HG03571 (cell line): ENCODE data around the gene KCNN3.

Experiments used
- ATAC-seq: cut with Tn5 transposase; IDR thresholded peaks from one replicate; pipeline ENCODE4 v1.9.1; 2021; ENCODE audit not compliant: unreplicated experiment

Gene KCNN3

DNA sequence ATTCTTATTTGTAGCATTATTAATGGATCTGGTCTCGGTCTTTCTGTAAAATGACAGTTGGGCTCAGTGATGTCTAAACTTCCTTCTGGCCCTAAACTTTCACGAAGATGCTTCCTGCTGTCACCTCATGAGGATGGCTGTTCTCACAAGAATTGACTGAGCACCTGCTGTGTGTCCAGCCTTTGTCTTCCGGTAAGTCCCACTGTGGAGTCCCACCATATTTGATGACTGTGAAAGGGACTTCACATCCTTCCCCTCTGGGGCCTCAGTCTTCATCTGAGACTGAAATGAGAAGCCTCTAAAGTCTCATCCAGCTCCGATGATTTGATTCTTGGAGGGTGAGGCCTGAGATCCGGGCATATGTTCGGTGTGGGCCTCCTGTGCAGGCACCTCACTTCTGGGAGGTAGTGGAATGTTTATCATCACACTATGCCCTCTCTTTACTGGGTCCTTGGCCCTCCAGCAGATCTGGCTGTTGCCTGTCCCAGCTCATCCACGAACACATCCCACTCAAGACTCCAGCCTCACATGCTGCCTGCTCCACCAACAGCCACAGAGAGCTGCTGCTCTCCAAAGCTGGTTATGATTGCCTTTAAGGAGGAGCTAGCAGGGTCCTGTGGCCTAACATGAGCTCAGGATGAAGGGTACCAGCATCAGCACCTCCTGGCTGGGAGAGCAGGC, 95.8 kb downstream of the KCNN3 start:
- ATAC-seq = no peak

- no peak for ATAC-seq
Measured at GRCh38 chr1:154773551-154773950, 96.5 kb downstream of the KCNN3 start.

GRCh38 chr1:154772606-154773506, 97.2 kb downstream of the KCNN3 start:
- no peak for ATAC-seq

DNA sequence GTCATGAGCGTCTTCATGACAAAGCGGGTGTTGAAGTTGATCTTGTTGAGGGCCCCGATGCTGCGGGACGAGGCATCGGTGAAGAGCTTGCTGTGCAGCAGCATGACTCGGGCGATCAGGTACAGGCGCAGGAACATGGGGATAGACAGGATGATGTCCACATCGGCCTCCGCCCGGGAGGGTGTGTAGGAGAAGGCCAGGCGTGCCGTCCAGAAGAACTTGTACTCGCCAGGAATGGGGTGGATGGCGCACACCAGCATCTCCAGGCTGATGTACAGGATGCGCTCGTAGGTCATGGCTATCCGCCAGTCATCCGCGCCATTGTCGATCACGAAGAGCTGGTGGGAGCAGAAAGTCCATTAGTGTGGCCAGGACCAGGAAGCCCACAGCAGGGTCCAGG, 98.0 kb downstream of the KCNN3 start:
- ATAC-seq = no peak

GRCh38 chr1:154770897-154771594, 99.0 kb downstream of the KCNN3 start:
- ATAC-seq = no peak

- no peak for ATAC-seq
Measured at GRCh38 chr1:154769193-154769895, 100.7 kb downstream of the KCNN3 start.

- ATAC-seq = no peak
Measured at GRCh38 chr1:154768456-154769125, 101.5 kb downstream of the KCNN3 start.

- ATAC-seq = no peak
Measured at GRCh38 chr1:154767315-154768240, 102.5 kb downstream of the KCNN3 start.

DNA sequence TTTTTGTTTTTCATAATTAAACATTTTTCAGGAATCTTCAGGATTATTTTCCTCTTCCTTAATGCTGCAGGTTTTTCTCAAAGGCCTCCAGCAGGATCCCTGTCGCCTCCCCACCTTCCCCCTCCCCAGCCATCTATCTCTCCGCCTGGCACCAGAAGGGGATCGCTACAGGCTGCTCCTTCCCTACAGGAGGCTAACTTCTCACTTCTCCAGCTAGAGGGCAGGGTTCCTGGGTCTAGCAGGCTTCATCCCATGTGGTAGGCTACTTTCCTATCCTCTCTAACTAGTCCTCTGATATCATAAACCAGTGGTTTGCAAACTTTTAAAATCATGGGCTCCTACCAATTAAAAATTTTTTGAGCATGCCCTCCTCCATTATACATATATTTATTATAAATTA, 104.1 kb downstream of the KCNN3 start:
- ATAC-seq = no peak

DNA sequence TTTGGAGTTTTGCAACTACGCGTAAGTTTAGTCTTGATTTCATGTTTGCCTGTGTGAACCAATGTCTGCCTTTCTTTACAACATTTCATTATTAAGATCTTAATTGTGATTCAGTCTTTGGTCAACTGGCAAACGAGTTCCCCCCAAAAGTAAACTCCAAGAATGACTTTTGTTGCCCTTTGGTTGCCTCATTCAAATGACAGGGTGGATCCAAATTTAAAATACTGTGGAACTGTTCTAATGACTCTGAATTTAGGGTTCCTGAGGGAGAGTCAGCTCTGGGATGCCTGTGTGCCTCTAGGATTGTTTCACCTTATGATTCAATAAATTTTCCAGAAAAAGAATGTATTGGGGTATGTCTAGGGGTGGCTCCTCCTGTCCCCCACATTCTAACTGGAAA, 105.3 kb downstream of the KCNN3 start:
- ATAC-seq = no peak

- no peak for ATAC-seq
Measured at GRCh38 chr1:154764181-154764580, 105.9 kb downstream of the KCNN3 start.

DNA sequence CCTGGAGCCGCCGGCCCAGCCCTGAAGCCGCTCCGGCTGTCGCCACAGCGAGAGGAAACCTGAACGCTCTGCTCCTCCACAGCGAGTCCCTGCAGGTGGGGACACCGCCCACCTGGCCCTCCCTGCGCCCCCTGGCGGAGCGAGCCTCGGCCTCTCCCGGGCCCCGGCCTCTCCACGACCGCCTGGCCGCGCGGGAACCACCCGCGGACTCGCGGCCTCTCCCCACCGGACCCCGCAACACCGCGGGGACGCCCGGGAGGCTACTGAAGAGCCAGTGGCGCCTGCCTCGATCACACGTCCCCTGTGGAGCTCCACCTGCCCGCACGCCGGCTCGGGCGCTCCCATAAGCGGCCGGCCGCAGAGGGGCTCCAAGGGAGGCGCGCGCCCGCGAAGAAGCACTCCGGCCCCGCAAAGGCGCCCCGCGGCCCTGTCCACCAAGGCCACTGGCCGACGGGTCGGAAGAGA, 109.6 kb downstream of the KCNN3 start:
- no peak for ATAC-seq

- no peak for ATAC-seq
Measured at GRCh38 chr1:154759793-154760192, 110.3 kb downstream of the KCNN3 start.

- no peak for ATAC-seq
Measured at GRCh38 chr1:154759196-154759595, 110.9 kb downstream of the KCNN3 start.

GRCh38 chr1:154758346-154758745, 111.7 kb downstream of the KCNN3 start:
- no peak for ATAC-seq

GRCh38 chr1:154756793-154757548, 113.1 kb downstream of the KCNN3 start:
- ATAC-seq = no peak

DNA sequence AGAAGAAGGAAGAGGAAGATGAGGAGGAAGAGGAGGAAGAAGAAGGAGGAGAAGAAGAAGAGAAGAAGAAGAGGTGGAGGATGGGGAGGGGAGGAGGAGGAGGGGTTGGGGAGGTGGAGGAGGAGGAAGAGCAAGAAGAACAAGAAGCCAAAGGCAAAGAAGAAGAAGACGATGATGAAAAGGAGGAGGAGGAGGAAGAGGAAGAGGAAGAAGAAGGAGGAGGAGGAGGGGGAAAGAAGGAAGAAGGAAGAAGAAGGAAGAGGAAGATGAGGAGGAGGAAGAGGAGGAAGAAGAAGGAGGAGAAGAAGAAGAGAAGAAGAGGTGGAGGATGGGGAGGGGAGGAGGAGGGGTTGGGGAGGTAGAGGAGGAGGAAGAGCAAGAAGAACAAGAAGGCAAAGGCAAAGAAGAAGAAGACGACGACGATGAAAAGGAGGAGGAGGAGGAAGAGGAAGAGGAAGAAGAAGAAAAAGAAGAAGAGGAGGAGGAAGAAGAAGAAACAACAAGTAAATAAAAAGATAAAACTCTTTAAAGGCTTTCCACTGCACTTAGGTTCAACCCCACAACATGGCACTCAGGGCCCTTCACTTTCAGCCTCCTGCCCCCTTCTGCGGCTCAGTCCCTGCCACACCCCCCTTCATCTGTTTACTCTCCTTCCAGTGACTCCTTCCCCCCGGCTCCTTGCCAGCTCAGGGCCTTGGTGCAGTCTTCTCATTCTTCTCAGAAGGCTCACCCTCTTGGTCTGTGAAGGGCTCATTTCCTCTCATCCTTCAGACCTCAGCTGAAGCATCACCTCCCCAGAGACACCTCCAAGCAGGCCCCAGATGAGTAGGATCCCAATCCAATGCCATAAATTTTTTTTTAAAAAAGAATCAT, 114.0 kb downstream of the KCNN3 start:
- ATAC-seq = no peak

DNA sequence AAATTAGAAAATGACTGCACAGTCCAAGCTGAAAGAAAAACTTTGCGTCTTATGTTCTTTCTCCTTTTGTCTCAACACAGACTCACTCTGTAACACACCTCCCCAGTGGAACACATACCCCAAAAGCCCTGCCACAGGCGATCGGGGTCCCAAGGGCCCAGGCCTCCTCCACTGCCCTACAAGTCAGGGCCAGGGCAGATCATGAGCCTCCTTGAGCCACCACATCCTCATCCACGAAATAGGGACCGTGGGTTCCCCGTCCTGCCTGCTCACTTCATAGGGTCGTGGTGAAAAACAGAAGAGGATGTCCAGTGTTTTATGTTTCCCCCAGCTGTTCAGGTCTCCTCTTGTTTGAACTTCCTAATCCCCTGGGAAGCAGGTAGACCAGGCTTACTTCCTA, 116.7 kb downstream of the KCNN3 start:
- ATAC-seq = no peak
